BLaER1 (cell line): ENCODE data around the gene ZSWIM1.

Source experiments
- H3K27ac ChIP-seq: shearing (Covaris generic); formaldehyde crosslinking; 2 replicates; pipeline ENCODE4 v1.8.1; 2022
- H3K27me3 ChIP-seq: shearing (Covaris generic); formaldehyde crosslinking; 2 replicates; pipeline ENCODE4 v1.8.1; 2022
- H3K36me3 ChIP-seq: shearing (Covaris generic); formaldehyde crosslinking; 2 replicates; pipeline ENCODE4 v1.8.1; 2022
- H3K4me1 ChIP-seq: shearing (Covaris generic); formaldehyde crosslinking; 2 replicates; pipeline ENCODE4 v1.8.1; 2022
- H3K4me2 ChIP-seq: shearing (Covaris generic); formaldehyde crosslinking; 2 replicates; pipeline ENCODE4 v1.8.1; 2022
- H3K4me3 ChIP-seq: shearing (Covaris generic); formaldehyde crosslinking; 2 replicates; pipeline ENCODE4 v1.8.1; 2022
- H3K9ac ChIP-seq: shearing (Covaris generic); formaldehyde crosslinking; 2 replicates; pipeline ENCODE4 v1.8.1; 2022
- H3K9me3 ChIP-seq: shearing (Covaris generic); formaldehyde crosslinking; 2 replicates; pipeline ENCODE4 v1.8.1; 2022
- H4K20me1 ChIP-seq: shearing (Covaris generic); formaldehyde crosslinking; 2 replicates; pipeline ENCODE4 v1.8.1; 2022
- Cebpa-rat ChIP-seq: shearing (Covaris generic); IDR thresholded peaks from 2 replicates; pipeline ENCODE4 v1.8.1; 2022

The ZSWIM1 gene

GRCh38 chr20:45913116-45913515 lies 32.1 kb downstream of the ZSWIM1 start:
- Histone ChIP-seq H4K20me1 (no peaks in the 10 kb centered on the region), H3K9me3 (no peaks in the 10 kb centered on the region), H3K4me2 (no peak overlapping the region), H3K4me3 (no peak overlapping the region), H3K27me3 (peaks cover 25% of the 10 kb centered on the region), H3K9ac (no peak overlapping the region), H3K27ac (no peak overlapping the region), H3K4me1 (peaks cover 33% of the 10 kb centered on the region), H3K36me3 (no peaks in the 10 kb centered on the region)
- TF ChIP-seq Cebpa-rat: no peak

DNA sequence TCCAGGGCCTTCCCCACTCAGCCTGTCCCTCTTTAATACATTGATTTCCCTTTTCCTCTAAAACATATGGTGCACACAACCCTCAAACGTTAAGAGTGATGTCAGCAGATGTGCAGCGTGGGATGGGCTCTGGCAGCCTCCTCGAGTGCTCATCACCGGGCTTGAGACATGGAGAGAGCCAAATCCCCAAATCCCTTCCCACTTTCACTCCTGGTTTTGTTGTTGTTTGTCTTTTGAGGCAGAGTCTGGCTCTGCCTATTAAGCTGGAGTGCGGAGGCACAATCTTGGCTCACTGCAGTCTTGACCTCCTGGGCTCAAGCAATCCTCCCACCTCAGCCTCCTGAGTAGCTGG lies 36.7 kb downstream of the ZSWIM1 start:
- peaks cover 8% of the 10 kb centered on the region for H3K4me1 ChIP-seq
- H3K27me3 ChIP-seq: peaks cover 7% of the 10 kb centered on the region
- TF ChIP-seq Cebpa-rat: no peak
- H3K9me3 ChIP-seq: no peaks in the 10 kb centered on the region
- no peak overlapping the region for H3K27ac ChIP-seq
- no peak overlapping the region for H3K4me3 ChIP-seq
- no peak overlapping the region for H3K9ac ChIP-seq
- no peaks in the 10 kb centered on the region for H3K36me3 ChIP-seq
- no peaks in the 10 kb centered on the region for H4K20me1 ChIP-seq
- no peak overlapping the region for H3K4me2 ChIP-seq

DNA sequence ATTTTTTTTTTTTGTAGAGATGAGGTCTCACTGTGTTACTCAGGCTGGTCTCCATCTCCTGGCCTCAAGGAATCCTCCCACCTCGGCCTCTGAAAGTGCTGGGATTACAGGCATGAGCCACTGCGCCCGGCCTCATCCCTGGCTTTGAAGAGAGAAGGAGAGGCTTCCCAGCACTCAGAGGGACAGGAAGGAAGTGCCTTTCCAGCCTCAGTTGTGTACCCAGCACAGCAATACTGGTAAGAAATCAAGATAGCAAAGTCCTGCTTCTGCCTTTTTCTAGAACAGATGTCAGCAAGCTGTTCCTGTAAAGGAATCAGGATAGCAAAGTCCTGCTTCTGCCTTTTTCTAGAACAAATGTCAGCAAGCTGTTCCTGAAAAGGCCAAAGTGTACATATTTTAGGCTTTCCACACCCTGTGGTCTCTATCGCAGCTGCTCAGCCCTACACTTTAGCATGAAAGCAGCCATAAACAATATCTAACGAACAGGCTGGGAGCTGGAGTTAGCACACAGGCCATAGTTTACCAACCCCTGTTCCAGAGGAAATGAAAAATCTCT lies 37.2 kb downstream of the ZSWIM1 start:
- Histone ChIP-seq H3K36me3 (no peaks in the 10 kb centered on the region), H3K4me2 (no peak overlapping the region), H3K27ac (no peak overlapping the region), H3K9me3 (no peaks in the 10 kb centered on the region), H3K9ac (no peak overlapping the region), H3K27me3 (peaks cover 6% of the 10 kb centered on the region; the same call in 1 of the 2 replicates), H3K4me1 (peaks cover 8% of the 10 kb centered on the region), H3K4me3 (no peak overlapping the region), H4K20me1 (no peaks in the 10 kb centered on the region)
- no peak for TF ChIP-seq Cebpa-rat

DNA sequence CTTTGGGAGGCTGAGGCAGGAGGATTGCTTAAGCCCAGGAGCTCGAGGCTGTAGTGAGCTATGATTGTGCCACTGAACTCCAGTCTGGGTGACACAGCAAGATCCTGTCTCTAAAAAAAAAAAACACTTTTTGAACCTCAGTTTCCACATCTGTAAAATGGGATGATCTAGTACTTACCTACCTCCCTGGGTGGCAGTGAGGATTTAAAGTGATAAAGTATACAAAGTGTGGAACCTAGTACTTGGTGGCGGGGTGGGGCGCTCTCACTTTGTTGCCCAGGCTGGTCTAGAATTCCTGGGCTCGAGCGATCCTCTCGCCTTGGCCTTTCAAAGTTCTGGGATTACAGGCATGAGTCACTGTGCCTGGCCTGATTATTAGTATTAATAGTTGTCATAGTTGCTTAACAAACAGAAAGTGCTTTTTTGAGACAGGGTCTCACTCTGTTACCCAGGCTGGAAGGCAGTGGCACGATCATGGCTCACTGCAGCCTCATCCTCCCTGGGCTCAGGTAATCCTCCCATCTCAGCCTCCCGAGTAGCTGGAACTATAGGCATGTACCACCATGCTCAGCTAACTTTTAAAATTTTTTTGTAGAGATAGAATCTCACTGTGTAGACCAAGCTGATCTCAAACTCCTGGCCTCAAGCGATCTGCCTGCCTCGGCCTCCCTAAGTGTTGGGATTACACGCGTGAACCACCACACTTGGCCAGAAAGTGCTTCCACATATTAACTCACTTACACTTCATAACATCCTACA lies 37.9 kb downstream of the ZSWIM1 start:
- TF ChIP-seq Cebpa-rat: no peak
- Histone ChIP-seq H3K9ac (no peak overlapping the region), H3K4me2 (no peak overlapping the region), H3K27me3 (peaks cover 3% of the 10 kb centered on the region; the same call in 1 of the 2 replicates), H3K36me3 (no peaks in the 10 kb centered on the region), H3K9me3 (no peaks in the 10 kb centered on the region), H3K4me1 (peaks cover 8% of the 10 kb centered on the region), H3K27ac (no peak overlapping the region), H3K4me3 (no peak overlapping the region), H4K20me1 (no peaks in the 10 kb centered on the region)

- Histone ChIP-seq H3K9ac (no peak overlapping the region), H3K4me2 (no peak overlapping the region)
- TF ChIP-seq Cebpa-rat: no peak
Measured at GRCh38 chr20:45919542-45920399, 38.7 kb downstream of the ZSWIM1 start.

GRCh38 chr20:45920462-45921336 lies 39.7 kb downstream of the ZSWIM1 start:
- no peaks in the 10 kb centered on the region for H3K27me3 ChIP-seq
- no peak overlapping the region for H3K4me3 ChIP-seq
- H3K9ac ChIP-seq: no peak overlapping the region
- no peaks in the 10 kb centered on the region for H3K36me3 ChIP-seq
- no peak overlapping the region for H3K4me2 ChIP-seq
- no peaks in the 10 kb centered on the region for H4K20me1 ChIP-seq
- no peaks in the 10 kb centered on the region for H3K9me3 ChIP-seq
- H3K4me1 ChIP-seq: peaks cover 8% of the 10 kb centered on the region
- H3K27ac ChIP-seq: no peak overlapping the region
- TF ChIP-seq Cebpa-rat: no peak

More at GRCh38 chr20:45919542-45920399, 38.7 kb downstream of the ZSWIM1 start:
- Histone ChIP-seq H3K27me3 (no peaks in the 10 kb centered on the region), H3K36me3 (no peaks in the 10 kb centered on the region), H3K4me1 (peaks cover 8% of the 10 kb centered on the region), H4K20me1 (no peaks in the 10 kb centered on the region), H3K4me3 (no peak overlapping the region), H3K27ac (no peak overlapping the region), H3K9me3 (no peaks in the 10 kb centered on the region)

DNA sequence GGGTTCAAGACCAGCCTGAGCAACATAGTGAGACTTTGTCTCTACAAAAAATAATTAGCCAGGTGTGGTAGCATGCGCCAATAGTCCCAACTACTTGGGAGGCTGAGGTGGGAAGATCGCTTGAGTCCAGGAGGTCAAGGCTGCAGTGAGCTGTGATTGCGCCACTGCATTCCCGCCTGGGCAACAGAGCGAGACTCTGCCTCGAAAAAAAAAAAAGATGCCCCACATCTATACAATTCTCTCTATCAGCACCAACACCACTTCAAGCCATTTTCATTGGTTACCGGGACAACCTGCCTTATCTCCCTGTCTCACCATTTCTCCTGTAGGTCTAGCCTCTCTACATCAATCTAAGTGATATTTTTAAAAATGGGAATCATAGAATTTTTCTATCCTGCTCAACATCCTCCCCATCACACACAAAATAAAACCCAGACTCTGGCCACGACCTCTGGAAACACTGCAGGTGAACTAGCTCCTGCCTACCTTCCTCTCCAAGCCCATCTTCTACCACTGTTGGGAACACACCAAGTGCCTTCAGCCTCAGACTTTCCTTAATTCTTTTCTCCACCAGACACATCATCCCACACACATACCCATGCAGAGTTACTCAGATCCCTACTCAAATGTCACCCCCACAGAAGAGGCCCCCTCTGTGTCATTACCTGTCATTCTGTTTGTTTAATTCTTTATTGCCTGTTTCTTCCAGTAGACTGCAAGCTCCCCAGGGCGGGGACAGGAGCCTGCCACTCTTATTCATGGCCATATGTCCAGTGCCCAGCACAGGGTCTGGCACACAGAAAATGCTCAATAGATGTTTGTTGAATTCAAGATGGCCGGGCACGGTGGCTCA lies 40.5 kb downstream of the ZSWIM1 start:
- no peak overlapping the region for H3K9ac ChIP-seq
- TF ChIP-seq Cebpa-rat: no peak
- no peaks in the 10 kb centered on the region for H3K36me3 ChIP-seq
- H3K4me1 ChIP-seq: peaks cover 8% of the 10 kb centered on the region
- no peaks in the 10 kb centered on the region for H4K20me1 ChIP-seq
- no peak overlapping the region for H3K4me3 ChIP-seq
- no peaks in the 10 kb centered on the region for H3K27me3 ChIP-seq
- H3K4me2 ChIP-seq: no peak overlapping the region
- H3K9me3 ChIP-seq: no peaks in the 10 kb centered on the region
- H3K27ac ChIP-seq: no peak overlapping the region

DNA sequence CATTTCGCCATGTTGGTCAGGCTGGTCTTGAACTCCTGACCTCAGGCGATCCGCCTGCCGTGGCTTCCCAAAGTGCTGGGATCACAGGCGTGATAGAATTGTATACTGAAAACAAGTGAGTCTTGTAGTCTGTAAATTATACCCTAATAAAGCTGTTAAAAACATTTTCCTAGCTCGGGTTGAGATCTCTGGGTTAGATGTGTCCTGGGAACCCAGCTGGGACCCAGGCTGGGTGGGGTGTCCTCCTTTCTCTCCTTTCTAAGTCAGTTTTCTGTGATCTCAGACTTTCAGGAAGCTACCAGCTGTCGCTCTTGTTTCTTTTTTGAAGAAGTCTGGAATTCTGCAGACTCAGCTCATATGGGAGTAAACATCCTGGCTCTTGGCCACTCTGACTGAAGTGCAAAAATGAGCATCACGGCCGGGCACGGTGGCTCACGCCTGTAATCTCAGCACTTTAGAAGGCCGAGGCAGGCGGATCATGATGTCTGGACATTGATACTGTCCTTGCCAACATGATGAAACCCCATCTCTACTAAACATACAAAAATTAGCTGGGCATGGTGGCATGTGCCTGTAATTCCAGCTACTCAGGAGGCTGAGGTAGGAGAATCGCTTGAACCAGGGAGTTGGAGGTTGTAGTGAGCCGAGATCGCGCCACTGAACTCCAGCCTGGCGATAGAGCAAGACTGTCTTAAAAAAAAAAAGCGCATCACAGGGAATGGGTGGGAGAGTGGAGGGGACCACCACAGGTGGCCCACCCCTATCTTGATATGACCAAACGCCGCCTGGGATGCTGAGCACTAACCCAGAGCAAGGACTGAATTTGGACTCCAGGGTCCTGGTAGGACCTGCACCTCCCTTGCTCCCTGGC lies 43.6 kb downstream of the ZSWIM1 start:
- H3K36me3 ChIP-seq: no peaks in the 10 kb centered on the region
- H3K9ac ChIP-seq: no peak overlapping the region
- peaks cover 8% of the 10 kb centered on the region for H3K4me1 ChIP-seq
- H3K4me3 ChIP-seq: no peak overlapping the region
- H4K20me1 ChIP-seq: no peaks in the 10 kb centered on the region
- no peak overlapping the region for H3K27ac ChIP-seq
- H3K27me3 ChIP-seq: no peaks in the 10 kb centered on the region
- no peaks in the 10 kb centered on the region for H3K9me3 ChIP-seq
- no peak for TF ChIP-seq Cebpa-rat
- no peak overlapping the region for H3K4me2 ChIP-seq
